ENCODE results near the gene GSG1.

DNA sequence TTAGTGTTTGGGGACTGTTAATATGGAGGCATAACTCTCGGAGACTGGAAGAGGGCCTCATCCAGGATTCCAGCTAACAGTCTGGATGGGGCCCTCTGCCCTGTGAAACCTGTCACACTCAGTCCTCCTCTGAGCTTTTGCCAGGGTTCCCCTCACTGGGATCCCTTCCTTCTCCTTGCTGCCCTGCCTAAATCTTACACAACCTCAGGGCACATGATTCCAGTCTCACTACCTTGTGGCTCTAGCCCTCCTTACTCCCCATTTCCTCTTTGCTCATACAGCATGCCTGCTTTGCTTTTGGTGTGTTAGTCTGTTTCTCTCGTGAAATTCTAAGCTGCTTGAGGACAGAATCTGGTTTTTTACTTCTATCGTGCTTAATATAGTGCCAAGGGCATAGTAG lies 942 bp upstream of the GSG1 start:
- TF ChIP-seq, protein P1, sequence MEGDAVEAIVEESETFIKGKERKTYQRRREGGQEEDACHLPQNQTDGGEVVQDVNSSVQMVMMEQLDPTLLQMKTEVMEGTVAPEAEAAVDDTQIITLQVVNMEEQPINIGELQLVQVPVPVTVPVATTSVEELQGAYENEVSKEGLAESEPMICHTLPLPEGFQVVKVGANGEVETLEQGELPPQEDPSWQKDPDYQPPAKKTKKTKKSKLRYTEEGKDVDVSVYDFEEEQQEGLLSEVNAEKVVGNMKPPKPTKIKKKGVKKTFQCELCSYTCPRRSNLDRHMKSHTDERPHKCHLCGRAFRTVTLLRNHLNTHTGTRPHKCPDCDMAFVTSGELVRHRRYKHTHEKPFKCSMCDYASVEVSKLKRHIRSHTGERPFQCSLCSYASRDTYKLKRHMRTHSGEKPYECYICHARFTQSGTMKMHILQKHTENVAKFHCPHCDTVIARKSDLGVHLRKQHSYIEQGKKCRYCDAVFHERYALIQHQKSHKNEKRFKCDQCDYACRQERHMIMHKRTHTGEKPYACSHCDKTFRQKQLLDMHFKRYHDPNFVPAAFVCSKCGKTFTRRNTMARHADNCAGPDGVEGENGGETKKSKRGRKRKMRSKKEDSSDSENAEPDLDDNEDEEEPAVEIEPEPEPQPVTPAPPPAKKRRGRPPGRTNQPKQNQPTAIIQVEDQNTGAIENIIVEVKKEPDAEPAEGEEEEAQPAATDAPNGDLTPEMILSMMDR (IDR thresholded peaks at IDR 0.05; ENCODE audit: borderline replicate concordance, extremely low read depth, low read length, poor library complexity, severe bottlenecking): no peak
- no peak for TF ChIP-seq EZH2 (IDR thresholded peaks at IDR 0.05; ENCODE audit: borderline replicate concordance, low read depth, low read length, severe bottlenecking)
